Gastrocnemius medialis (tissue), 4 donors: Measurements from ENCODE around the gene CSE1L. TPM values are rescaled to one million over a fixed set of nuclear protein-coding genes. Genes with fewer than 3 reads are reported as not detected.

Experiments
- ATAC-seq, 2 donors: fragments of 150-250 bp; one replicate each; pipeline ENCODE4 v1.9.1; 2016
- DNase-seq, 2 donors: peaks; one replicate each; pipeline ENCODE4 v3.0.0-alpha.2; 2019
- H3K27ac ChIP-seq, 4 donors: fragments of 200-600 bp; sonication (generic); 1 replicate in 1 of 4; 2 replicates in 3 of 4; pipeline ENCODE4 v1.5.1; 2016 to 2018; ENCODE audit warnings: mild to moderate bottlenecking in 2 of 4, moderate library complexity in 1 of 4
- H3K27me3 ChIP-seq, 3 donors: fragments of 200-600 bp; sonication (generic) in 2 of 3; 1 replicate in 1 of 3; 2 replicates in 2 of 3; pipeline versions ENCODE4 v1.5.1 to v1.6.0; 2016 to 2019; ENCODE audit warnings: mild to moderate bottlenecking in 1 of 3, moderate library complexity in 1 of 3
- H3K36me3 ChIP-seq, 2 donors: fragments of 200-600 bp; sonication (generic) in 1 of 2; one replicate each; pipeline ENCODE4 v1.5.1; 2017 to 2018
- H3K4me1 ChIP-seq, 2 donors: fragments of 200-600 bp; sonication (generic) in 1 of 2; one replicate each; pipeline ENCODE4 v1.5.1; 2016 to 2017; ENCODE audit warnings: mild to moderate bottlenecking in 2 of 2
- H3K4me3 ChIP-seq, 4 donors: fragments of 200-600 bp; sonication (generic) in 3 of 4; 1 replicate in 1 of 4; 2 replicates in 3 of 4; pipeline ENCODE4 v1.5.1; 2016 to 2019; ENCODE audit warnings: mild to moderate bottlenecking in 2 of 4
- H3K9me3 ChIP-seq, 3 donors: fragments of 200-600 bp; sonication (generic) in 2 of 3; 1 replicate in 1 of 3; 2 replicates in 2 of 3; pipeline ENCODE4 v1.5.1; 2016 to 2019
- POLR2A ChIP-seq, 2 donors: fragments of 450-650 bp; IDR thresholded peaks; one replicate each; pipeline ENCODE4 v1.6.1; 2017; ENCODE audit warnings: antibody characterized with exemption in 2 of 2, mild to moderate bottlenecking in 2 of 2, moderate library complexity in 2 of 2
- in situ Hi-C, 4 donors: fragments of 200-750 bp; cut with MboI; loops; one replicate each; pipeline versions ENCODE4 v1.15.0 to v1.8.0; 2017; ENCODE audit warnings: low sequenced_read_pairs in 4 of 4
- intact Hi-C: fragments of 100-400 bp; cut with DNase I; formaldehyde crosslinking; loops from one replicate; pipeline ENCODE4 v1.15.1; 2023; ENCODE audit warnings: low total_unique reads
- total RNA-seq, 4 donors: library from RNA; depleted of rRNA; stranded (reverse); fragments of >200 nt; gene quantifications; one replicate each; pipeline versions ENCODE4 v1.1.0 to v1.2.3, GENCODE V29; 2016
- TF ChIP-seq, protein P1 (sequence below), 5 experiments: fragments of 450-650 bp in 3 of 5; fragments of 200-600 bp in 2 of 5; sonication (generic) in 2 of 5; IDR thresholded peaks in 4 of 5; conservative IDR thresholded peaks in 1 of 5; 1 replicate in 4 of 5; 2 replicates in 1 of 5; pipeline ENCODE4 v1.5.1; 2016 to 2019; ENCODE audit warnings: antibody characterized with exemption in 5 of 5, mild to moderate bottlenecking in 3 of 5, moderate library complexity in 3 of 5

Gene CSE1L
- total RNA-seq, 4 donors from 2014 or later = 44.0 to 59.6 (median 58.3) TPM

DNA sequence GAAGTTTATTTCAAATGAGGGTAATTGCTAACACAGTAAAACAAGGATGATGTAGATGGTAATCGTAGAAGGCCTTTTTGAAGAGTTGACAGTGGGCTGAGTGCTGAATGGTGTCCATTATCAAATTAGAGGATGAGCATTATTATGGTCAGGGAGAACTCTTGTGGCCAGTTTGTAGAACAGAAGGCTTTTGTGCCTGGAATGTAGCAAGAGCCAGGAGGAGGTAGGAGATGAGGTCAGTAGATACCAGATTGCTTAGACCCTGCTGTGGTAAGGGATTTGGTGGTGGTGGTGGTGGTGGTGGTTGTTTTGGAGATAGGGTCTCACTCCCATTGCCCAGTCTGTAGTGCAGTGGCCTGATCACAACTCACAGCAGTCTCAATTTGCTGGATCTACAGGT, 6.2 kb downstream of the CSE1L start:
- H3K27ac ChIP-seq = no peak overlapping the region
- in situ Hi-C loops = no loop called here
- H3K27me3 ChIP-seq = no peaks in the 10 kb centered on the region
- no peak for ATAC-seq
- no peaks in the 10 kb centered on the region for H3K9me3 ChIP-seq
- no peaks in the 10 kb centered on the region for H3K36me3 ChIP-seq
- TF ChIP-seq POLR2A (IDR thresholded peaks at IDR 0.05) = no peak
- TF ChIP-seq, protein P1, sequence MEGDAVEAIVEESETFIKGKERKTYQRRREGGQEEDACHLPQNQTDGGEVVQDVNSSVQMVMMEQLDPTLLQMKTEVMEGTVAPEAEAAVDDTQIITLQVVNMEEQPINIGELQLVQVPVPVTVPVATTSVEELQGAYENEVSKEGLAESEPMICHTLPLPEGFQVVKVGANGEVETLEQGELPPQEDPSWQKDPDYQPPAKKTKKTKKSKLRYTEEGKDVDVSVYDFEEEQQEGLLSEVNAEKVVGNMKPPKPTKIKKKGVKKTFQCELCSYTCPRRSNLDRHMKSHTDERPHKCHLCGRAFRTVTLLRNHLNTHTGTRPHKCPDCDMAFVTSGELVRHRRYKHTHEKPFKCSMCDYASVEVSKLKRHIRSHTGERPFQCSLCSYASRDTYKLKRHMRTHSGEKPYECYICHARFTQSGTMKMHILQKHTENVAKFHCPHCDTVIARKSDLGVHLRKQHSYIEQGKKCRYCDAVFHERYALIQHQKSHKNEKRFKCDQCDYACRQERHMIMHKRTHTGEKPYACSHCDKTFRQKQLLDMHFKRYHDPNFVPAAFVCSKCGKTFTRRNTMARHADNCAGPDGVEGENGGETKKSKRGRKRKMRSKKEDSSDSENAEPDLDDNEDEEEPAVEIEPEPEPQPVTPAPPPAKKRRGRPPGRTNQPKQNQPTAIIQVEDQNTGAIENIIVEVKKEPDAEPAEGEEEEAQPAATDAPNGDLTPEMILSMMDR (IDR thresholded peaks at IDR 0.05 in 4 of 5, conservative IDR thresholded peaks at IDR 0.05 in 1 of 5) = no peak
- no peak overlapping the region for H3K4me3 ChIP-seq
- intact Hi-C loops = no loop called here
- peaks cover 7 to 16% of the 10 kb centered on the region in 2 donors for H3K4me1 ChIP-seq
- DNase-seq = no peak

DNA sequence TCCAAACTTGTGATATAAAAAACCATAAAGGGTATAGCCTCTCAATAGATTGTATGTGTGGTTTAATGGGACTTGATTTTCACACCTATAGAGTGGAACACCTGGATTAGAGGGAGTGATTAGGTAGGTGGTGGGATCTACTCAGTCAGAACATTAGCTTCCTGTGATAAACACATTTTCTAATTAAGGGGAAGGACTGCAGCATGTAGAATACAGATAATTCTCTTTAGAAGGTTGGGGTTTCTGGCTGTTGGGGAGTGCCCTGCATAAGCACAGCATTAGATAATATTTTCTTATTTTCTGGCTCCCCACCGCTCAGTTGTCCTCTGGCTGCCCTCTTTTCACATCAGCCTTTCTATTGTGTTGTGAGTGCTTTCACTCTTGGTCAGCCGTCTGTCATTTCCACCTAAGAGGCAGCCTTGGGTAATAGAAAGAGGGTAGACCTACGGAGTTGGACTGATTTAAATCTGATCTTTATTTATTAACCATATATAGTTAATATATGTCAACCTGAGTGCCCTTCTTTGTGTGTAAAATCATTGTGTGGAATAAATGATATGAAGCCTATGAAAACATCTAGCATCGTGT, 8.0 kb downstream of the CSE1L start:
- intact Hi-C loops = no loop called here
- no peak for DNase-seq
- no peak for TF ChIP-seq POLR2A (IDR thresholded peaks at IDR 0.05)
- TF ChIP-seq, protein P1 (IDR thresholded peaks at IDR 0.05 in 4 of 5, conservative IDR thresholded peaks at IDR 0.05 in 1 of 5) = no peak
- Histone ChIP-seq H3K27ac (no peak overlapping the region), H3K9me3 (no peaks in the 10 kb centered on the region), H3K4me3 (no peak overlapping the region), H3K27me3 (no peaks in the 10 kb centered on the region), H3K36me3 (peaks cover 0 to 10% of the 10 kb centered on the region in 2 donors), H3K4me1 (peaks cover 0 to 7% of the 10 kb centered on the region in 2 donors)
- in situ Hi-C loops = no loop called here
- no peak for ATAC-seq

DNA sequence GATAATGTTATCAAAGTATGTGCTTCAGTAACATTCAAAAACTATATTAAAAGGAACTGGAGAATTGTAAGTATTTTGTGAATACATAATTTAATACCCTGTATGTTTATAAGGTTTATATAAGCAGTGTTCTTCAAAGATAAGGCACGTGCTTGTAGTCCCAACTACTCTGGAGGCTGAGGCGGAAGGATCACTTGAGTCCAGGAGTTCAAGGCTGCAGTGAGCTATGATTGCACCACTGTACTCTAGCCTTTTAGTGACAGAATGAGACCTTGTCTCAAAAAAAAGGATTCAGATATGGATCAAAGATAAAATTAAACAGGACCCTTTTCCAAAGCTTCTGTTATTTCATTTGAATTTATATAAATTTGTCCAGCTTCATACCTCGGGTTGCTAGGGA, 17.2 kb downstream of the CSE1L start:
- intact Hi-C loops = no loop called here
- in situ Hi-C loops = no loop called here
- no peak overlapping the region for H3K27ac ChIP-seq
- ATAC-seq = no peak
- H3K27me3 ChIP-seq = no peaks in the 10 kb centered on the region
- no peaks in the 10 kb centered on the region for H3K9me3 ChIP-seq
- TF ChIP-seq POLR2A (IDR thresholded peaks at IDR 0.05) = no peak
- TF ChIP-seq, protein P1 (IDR thresholded peaks at IDR 0.05 in 4 of 5, conservative IDR thresholded peaks at IDR 0.05 in 1 of 5) = no peak
- no peak for DNase-seq
- H3K4me3 ChIP-seq = no peak overlapping the region
- H3K36me3 ChIP-seq = peaks cover 0 to 73% of the 10 kb centered on the region in 2 donors
- no peaks in the 10 kb centered on the region for H3K4me1 ChIP-seq

DNA sequence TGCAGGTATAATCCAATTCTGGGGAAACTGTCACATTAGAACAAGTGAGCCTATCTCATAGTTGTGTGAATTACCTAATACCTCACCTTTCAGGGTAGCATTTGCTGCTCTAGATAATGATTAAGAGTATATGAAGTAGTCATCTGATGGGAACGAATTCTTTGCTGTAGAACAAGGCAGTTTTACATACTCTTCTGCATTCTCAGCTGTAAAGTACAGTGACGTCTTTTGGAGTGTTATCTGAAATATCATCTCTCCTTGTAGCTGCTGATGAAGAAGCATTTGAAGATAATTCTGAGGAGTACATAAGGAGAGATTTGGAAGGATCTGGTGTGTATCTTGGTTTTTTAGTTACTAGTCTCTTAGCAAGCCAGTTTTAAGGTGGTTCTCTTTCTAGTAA, 28.4 kb downstream of the CSE1L start:
- peaks cover 2 to 94% of the 10 kb centered on the region in 2 donors for H3K36me3 ChIP-seq
- H3K9me3 ChIP-seq = no peaks in the 10 kb centered on the region

More for the DNA sequence above, 28.4 kb downstream of the CSE1L start:
- DNase-seq (no peak), ATAC-seq (no peak)
- in situ Hi-C loops = no loop called here
- no peak overlapping the region for H3K4me3 ChIP-seq
- no peaks in the 10 kb centered on the region for H3K27me3 ChIP-seq
- no peak overlapping the region for H3K27ac ChIP-seq
- no peak for TF ChIP-seq POLR2A (IDR thresholded peaks at IDR 0.05)
- TF ChIP-seq, protein P1 (IDR thresholded peaks at IDR 0.05 in 4 of 5, conservative IDR thresholded peaks at IDR 0.05 in 1 of 5) = no peak
- H3K4me1 ChIP-seq = no peaks in the 10 kb centered on the region
- intact Hi-C loops = no loop called here
